ENCODE results near the gene TASP1.

DNA sequence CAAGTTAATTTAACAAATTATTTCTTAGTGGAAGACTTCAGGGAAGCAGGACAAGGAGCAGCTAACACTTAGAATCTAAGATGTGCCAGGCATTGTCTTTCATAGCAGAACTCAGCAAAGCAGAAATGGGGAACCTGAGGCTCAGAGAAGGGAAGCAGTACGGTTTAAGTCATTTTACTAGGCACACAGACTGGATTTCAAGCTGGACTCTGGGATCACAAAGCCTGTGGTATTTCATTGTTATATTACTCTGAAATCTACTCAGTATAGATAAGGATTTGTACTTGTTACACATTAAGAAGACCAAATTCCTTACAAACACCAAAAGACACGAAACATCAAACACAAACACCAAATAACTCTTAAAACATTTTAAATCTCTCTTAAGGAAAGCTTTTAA is 218.1 kb downstream of the TASP1 start:
- TF ChIP-seq POLR2A (IDR thresholded peaks at IDR 0.05) (no peak), POLR2AphosphoS5 (IDR thresholded peaks at IDR 0.05) (no peak)

Data from spleen (tissue), 3 donors.